K562 (cell line): ENCODE results near the gene UBL7.

Experiments used
- CCNT2 ChIP-seq: IDR thresholded peaks from 2 replicates; pipeline ENCODE4 v1.6.1; 2011; ENCODE audit warnings: borderline replicate concordance, low read depth, mild to moderate bottlenecking, moderate library complexity, mixed read lengths, low read length; ENCODE audit not compliant: insufficient read length; ENCODE audit errors: extremely low read depth
- HDGF ChIP-seq: fragments of 450-650 bp; IDR thresholded peaks from 2 replicates; pipeline ENCODE4 v1.6.1; 2016
- NCOR1 ChIP-seq: fragments of 450-650 bp; IDR thresholded peaks from 2 replicates; pipeline ENCODE4 v1.6.1; 2016; ENCODE audit warnings: mild to moderate bottlenecking, moderate library complexity
- TF ChIP-seq, protein P1 (sequence below), 2 experiments: fragments of 450-650 bp in 1 of 2; sonication (generic) in 1 of 2; formaldehyde crosslinking in 1 of 2; IDR thresholded peaks; 2 replicates each; pipeline versions ENCODE4 v1.7.1 to v1.9.0; 2016 to 2022; ENCODE audit warnings: inconsistent platforms in 1 of 2, mild to moderate bottlenecking in 1 of 2, missing genetic modification reagents in 1 of 2
- TF ChIP-seq, protein P2 (sequence below): sonication (generic); formaldehyde crosslinking; IDR thresholded peaks from 2 replicates; pipeline ENCODE4 v1.9.0; 2022; ENCODE audit warnings: mild to moderate bottlenecking, missing genetic modification reagents
- TF ChIP-seq, protein P3 (sequence below): IDR thresholded peaks from 3 replicates; pipeline ENCODE4 v1.6.1; 2011; ENCODE audit warnings: borderline replicate concordance, mild to moderate bottlenecking; ENCODE audit not compliant: insufficient read length, insufficient read depth
- TF ChIP-seq, protein P4 (sequence below): fragments of 450-650 bp; conservative IDR thresholded peaks from 2 replicates; pipeline ENCODE4 v1.6.1; 2016; ENCODE audit warnings: missing genetic modification characterization, low read depth, mild to moderate bottlenecking, control low read depth, missing compliant biosample characterization

DNA sequence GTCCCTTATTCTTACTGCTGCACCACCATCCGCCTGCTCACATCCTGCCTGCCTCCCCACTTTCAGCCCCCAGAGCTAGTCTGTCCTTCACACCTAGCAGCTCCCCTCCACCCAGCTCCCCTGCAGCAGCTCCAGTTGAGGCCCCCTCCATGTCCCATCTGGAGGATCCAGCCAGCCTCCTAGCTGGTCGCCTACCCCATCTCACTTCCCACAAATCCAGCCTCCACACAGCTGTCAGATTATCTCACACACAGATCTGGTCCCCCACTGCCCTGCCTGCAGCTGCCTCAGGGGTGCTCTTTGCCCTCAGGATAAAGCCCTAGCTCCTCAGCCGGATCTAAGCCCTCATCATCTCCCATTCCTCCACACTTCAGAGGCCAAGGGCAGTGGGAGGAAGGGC lies 18.4 kb downstream of the UBL7 start:
- TF ChIP-seq NCOR1, result no peak
- no peak for TF ChIP-seq CCNT2
- no peak for TF ChIP-seq HDGF
- TF ChIP-seq, protein P1, sequence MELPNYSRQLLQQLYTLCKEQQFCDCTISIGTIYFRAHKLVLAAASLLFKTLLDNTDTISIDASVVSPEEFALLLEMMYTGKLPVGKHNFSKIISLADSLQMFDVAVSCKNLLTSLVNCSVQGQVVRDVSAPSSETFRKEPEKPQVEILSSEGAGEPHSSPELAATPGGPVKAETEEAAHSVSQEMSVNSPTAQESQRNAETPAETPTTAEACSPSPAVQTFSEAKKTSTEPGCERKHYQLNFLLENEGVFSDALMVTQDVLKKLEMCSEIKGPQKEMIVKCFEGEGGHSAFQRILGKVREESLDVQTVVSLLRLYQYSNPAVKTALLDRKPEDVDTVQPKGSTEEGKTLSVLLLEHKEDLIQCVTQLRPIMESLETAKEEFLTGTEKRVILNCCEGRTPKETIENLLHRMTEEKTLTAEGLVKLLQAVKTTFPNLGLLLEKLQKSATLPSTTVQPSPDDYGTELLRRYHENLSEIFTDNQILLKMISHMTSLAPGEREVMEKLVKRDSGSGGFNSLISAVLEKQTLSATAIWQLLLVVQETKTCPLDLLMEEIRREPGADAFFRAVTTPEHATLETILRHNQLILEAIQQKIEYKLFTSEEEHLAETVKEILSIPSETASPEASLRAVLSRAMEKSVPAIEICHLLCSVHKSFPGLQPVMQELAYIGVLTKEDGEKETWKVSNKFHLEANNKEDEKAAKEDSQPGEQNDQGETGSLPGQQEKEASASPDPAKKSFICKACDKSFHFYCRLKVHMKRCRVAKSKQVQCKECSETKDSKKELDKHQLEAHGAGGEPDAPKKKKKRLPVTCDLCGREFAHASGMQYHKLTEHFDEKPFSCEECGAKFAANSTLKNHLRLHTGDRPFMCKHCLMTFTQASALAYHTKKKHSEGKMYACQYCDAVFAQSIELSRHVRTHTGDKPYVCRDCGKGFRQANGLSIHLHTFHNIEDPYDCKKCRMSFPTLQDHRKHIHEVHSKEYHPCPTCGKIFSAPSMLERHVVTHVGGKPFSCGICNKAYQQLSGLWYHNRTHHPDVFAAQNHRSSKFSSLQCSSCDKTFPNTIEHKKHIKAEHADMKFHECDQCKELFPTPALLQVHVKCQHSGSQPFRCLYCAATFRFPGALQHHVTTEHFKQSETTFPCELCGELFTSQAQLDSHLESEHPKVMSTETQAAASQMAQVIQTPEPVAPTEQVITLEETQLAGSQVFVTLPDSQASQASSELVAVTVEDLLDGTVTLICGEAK (IDR thresholded peaks at IDR 0.05), result no peak
- TF ChIP-seq, protein P1 (CRISPR knock-in tag; IDR thresholded peaks at IDR 0.05), result no peak
- TF ChIP-seq, protein P2, sequence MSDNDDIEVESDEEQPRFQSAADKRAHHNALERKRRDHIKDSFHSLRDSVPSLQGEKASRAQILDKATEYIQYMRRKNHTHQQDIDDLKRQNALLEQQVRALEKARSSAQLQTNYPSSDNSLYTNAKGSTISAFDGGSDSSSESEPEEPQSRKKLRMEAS (CRISPR knock-in tag), result no peak
- TF ChIP-seq, protein P3, sequence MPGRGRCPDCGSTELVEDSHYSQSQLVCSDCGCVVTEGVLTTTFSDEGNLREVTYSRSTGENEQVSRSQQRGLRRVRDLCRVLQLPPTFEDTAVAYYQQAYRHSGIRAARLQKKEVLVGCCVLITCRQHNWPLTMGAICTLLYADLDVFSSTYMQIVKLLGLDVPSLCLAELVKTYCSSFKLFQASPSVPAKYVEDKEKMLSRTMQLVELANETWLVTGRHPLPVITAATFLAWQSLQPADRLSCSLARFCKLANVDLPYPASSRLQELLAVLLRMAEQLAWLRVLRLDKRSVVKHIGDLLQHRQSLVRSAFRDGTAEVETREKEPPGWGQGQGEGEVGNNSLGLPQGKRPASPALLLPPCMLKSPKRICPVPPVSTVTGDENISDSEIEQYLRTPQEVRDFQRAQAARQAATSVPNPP, result no peak
- TF ChIP-seq, protein P4, sequence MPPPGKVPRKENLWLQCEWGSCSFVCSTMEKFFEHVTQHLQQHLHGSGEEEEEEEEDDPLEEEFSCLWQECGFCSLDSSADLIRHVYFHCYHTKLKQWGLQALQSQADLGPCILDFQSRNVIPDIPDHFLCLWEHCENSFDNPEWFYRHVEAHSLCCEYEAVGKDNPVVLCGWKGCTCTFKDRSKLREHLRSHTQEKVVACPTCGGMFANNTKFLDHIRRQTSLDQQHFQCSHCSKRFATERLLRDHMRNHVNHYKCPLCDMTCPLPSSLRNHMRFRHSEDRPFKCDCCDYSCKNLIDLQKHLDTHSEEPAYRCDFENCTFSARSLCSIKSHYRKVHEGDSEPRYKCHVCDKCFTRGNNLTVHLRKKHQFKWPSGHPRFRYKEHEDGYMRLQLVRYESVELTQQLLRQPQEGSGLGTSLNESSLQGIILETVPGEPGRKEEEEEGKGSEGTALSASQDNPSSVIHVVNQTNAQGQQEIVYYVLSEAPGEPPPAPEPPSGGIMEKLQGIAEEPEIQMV (tag), result no peak
